Activated CD4-positive, alpha-beta T cell treated with anti-CD3 and anti-CD28 coated beads, Interleukin-2, Interleukin-4, amounts not matched to agents 100 ng/mL and 50 ng/mL, durations not matched to agents 16 hours and 8 hours (primary cell): Measurements from ENCODE around the gene SMPD3.
A peak's percentile ranks its signal among the peaks of the same experiment; 100 is the strongest.

ENCODE experiments used
- DNase-seq: peaks from one replicate; pipeline ENCODE4 v3.0.0-alpha.2; 2020; ENCODE audit warnings: low spot score

Gene SMPD3

GRCh38 chr16:68472581-68472980 is 24.3 kb upstream of the SMPD3 start:
- DNase-seq, result no peak

- no peak for DNase-seq
These were observed 22.3 kb upstream of the SMPD3 start for GRCh38 chr16:68470461-68471150.

GRCh38 chr16:68469796-68470460 is 21.6 kb upstream of the SMPD3 start:
- peak; percentile 2 for DNase-seq

GRCh38 chr16:68468842-68469241 is 20.5 kb upstream of the SMPD3 start:
- no peak for DNase-seq

- no peak for DNase-seq
These were observed 17.9 kb upstream of the SMPD3 start for GRCh38 chr16:68466174-68466573.

GRCh38 chr16:68463904-68464303 is 15.6 kb upstream of the SMPD3 start:
- no peak for DNase-seq

- DNase-seq, result peak; percentile 48
These were observed 11.8 kb upstream of the SMPD3 start for GRCh38 chr16:68460067-68460466.

GRCh38 chr16:68459457-68459856 is 11.1 kb upstream of the SMPD3 start:
- no peak for DNase-seq

GRCh38 chr16:68458551-68458950 is 10.2 kb upstream of the SMPD3 start:
- no peak for DNase-seq

GRCh38 chr16:68458101-68458500 is 9.8 kb upstream of the SMPD3 start:
- no peak for DNase-seq

- no peak for DNase-seq
These were observed 7.3 kb upstream of the SMPD3 start for GRCh38 chr16:68455631-68456030.

- no peak for DNase-seq
These were observed 6.7 kb upstream of the SMPD3 start for GRCh38 chr16:68454920-68455435.

- DNase-seq, result no peak
These were observed 5.5 kb upstream of the SMPD3 start for GRCh38 chr16:68453816-68454215.

- no peak for DNase-seq
These were observed 3.9 kb upstream of the SMPD3 start for GRCh38 chr16:68452176-68452575.

- DNase-seq, result no peak
These were observed 3.4 kb upstream of the SMPD3 start for GRCh38 chr16:68451676-68452075.

- no peak for DNase-seq
These were observed 2.5 kb upstream of the SMPD3 start for GRCh38 chr16:68450741-68451255.

- no peak for DNase-seq
These were observed 502 bp downstream of the SMPD3 start for GRCh38 chr16:68447653-68448359.

GRCh38 chr16:68446681-68447652 is 1.3 kb downstream of the SMPD3 start:
- no peak for DNase-seq

GRCh38 chr16:68445458-68445857 is 2.9 kb downstream of the SMPD3 start:
- peak; percentile 68 for DNase-seq

- no peak for DNase-seq
These were observed 4.2 kb downstream of the SMPD3 start for GRCh38 chr16:68444056-68444657.

GRCh38 chr16:68436581-68436980 is 11.7 kb downstream of the SMPD3 start:
- DNase-seq, result no peak
